Gastroesophageal sphincter (tissue), 3 donors: ENCODE measurements around the gene NCAPD3.

Experiments used
- CTCF ChIP-seq, 4 experiments: fragments of 200-600 bp in 2 of 4; fragments of 450-650 bp in 2 of 4; sonication (generic) in 1 of 4; IDR thresholded peaks; one replicate each; pipeline ENCODE4 v1.5.1; 2017 to 2019; ENCODE audit warnings: antibody characterized with exemption in 4 of 4, mild to moderate bottlenecking in 2 of 4, moderate library complexity in 2 of 4
- POLR2A ChIP-seq, 2 donors: fragments of 450-650 bp; IDR thresholded peaks; one replicate each; pipeline ENCODE4 v1.6.1; 2017; ENCODE audit warnings: antibody characterized with exemption in 2 of 2, mild to moderate bottlenecking in 2 of 2, moderate library complexity in 1 of 2

GRCh38 chr11:134266841-134267251 lies 43.1 kb upstream of the NCAPD3 start:
- no peak for TF ChIP-seq POLR2A (IDR thresholded peaks at IDR 0.05)
- TF ChIP-seq CTCF (IDR thresholded peaks at IDR 0.05) = no peak
